Measurements from ENCODE around the gene ADAM8.

The ADAM8 gene

GRCh38 chr10:133231244-133231945, 45.3 kb downstream of the ADAM8 start:
- TF ChIP-seq GATA3 (IDR thresholded peaks at IDR 0.05; ENCODE audit: low read depth, low read length) (no peak), GATA2 (IDR thresholded peaks at IDR 0.05; ENCODE audit: low read depth, low read length) (no peak)

- TF ChIP-seq GATA3 (IDR thresholded peaks at IDR 0.05; ENCODE audit: low read depth, low read length) (no peak), GATA2 (IDR thresholded peaks at IDR 0.05; ENCODE audit: low read depth, low read length) (no peak)
Measured at GRCh38 chr10:133230387-133231195, 46.1 kb downstream of the ADAM8 start.

- TF ChIP-seq GATA3 (IDR thresholded peaks at IDR 0.05; ENCODE audit: low read depth, low read length), result no peak
- no peak for TF ChIP-seq GATA2 (IDR thresholded peaks at IDR 0.05; ENCODE audit: low read depth, low read length)
Measured at GRCh38 chr10:133230044-133230361, 46.7 kb downstream of the ADAM8 start, which contains the start of gene UTF1. Gene UTF1 (plus strand): TSS chr10:133230217. CDS start chr10:133230289, 72 bp downstream.

DNA sequence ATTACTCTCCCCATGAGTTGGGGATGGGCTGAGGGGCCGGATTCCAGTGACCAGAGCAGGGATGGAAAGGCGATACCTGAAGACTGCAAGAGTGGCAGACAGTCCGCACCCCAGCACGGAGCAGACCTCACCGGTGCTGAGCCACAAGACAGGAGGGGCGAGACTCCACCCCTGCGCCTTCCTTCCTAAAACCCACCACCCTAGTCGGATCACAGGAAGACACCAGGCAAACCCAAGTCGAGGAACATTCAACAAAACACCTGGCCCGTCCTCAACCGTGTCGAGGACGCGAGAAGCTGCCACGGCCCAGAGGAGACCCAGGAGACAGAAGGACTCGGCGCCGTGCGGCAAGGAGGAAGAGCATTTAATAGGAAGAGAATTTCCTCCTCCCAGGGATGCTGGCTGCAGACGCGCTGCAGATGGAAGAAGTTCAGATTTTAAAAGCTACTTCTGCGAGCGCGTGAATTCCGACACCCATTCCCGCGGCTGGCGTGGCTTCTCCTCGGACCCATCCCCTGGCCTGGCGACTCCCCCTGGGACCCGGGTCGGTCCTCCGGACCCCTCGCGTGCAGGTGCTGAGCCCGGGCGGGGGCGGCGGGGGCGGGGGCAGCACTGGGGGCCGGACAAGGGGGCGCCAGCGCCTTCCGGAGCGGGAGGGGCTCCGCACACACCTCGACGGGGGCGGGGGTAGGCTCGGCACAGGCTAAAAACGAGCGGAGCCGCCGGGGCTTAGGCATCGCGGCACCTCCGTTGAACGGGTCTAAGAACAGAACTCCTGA, 47.2 kb downstream of the ADAM8 start:
- no peak for TF ChIP-seq GATA3 (IDR thresholded peaks at IDR 0.05; ENCODE audit: low read depth, low read length)
- no peak for TF ChIP-seq GATA2 (IDR thresholded peaks at IDR 0.05; ENCODE audit: low read depth, low read length)

DNA sequence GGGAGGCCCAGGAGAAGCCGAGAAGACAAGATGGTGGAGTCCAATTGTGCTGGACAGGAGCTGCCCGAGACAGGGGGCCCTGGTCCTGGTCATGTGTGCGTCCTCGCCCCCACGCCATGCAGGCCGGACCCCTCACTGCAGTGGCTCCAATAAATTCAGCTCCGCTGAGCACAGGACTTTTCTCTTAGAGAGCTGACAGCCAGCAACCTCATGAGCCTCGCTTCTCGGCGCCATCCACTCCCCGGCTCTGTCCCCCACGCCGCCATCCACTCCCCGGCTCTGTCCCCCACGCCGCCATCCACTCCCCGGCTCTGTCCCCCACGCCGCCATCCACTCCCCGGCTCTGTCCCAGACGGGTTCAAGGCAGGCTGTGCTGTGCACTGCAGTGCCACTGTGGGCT, 49.4 kb downstream of the ADAM8 start:
- no peak for TF ChIP-seq GATA3 (IDR thresholded peaks at IDR 0.05; ENCODE audit: low read depth, low read length)
- no peak for TF ChIP-seq GATA2 (IDR thresholded peaks at IDR 0.05; ENCODE audit: low read depth, low read length)

GRCh38 chr10:133226251-133226808, 50.3 kb downstream of the ADAM8 start:
- TF ChIP-seq GATA3 (IDR thresholded peaks at IDR 0.05; ENCODE audit: low read depth, low read length), result no peak
- TF ChIP-seq GATA2 (IDR thresholded peaks at IDR 0.05; ENCODE audit: low read depth, low read length), result no peak

DNA sequence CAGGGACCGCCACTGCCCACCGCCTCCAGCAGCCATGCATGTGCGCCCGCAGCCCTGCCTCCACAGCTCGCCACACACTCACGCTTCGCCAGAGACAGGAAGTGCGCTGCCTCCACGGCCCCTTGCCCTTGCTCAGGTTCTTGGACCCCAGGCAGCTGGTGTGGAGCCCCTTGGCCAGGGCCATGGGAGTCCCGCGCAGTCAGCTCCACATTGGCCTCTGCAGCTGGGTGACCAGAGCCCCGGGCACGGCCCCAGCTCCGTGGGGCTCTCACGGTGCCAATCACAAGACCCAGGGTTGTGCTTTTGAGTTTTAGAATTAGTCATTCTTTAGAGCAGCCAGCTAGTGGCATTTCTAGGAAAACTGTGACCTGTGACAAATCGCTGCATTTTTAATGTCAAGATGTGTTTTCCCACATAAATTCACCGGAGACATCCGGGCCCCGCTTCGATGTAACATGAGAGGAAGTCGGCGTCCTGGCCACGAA, 50.9 kb downstream of the ADAM8 start:
- no peak for TF ChIP-seq GATA3 (IDR thresholded peaks at IDR 0.05; ENCODE audit: low read depth, low read length)
- no peak for TF ChIP-seq GATA2 (IDR thresholded peaks at IDR 0.05; ENCODE audit: low read depth, low read length)

DNA sequence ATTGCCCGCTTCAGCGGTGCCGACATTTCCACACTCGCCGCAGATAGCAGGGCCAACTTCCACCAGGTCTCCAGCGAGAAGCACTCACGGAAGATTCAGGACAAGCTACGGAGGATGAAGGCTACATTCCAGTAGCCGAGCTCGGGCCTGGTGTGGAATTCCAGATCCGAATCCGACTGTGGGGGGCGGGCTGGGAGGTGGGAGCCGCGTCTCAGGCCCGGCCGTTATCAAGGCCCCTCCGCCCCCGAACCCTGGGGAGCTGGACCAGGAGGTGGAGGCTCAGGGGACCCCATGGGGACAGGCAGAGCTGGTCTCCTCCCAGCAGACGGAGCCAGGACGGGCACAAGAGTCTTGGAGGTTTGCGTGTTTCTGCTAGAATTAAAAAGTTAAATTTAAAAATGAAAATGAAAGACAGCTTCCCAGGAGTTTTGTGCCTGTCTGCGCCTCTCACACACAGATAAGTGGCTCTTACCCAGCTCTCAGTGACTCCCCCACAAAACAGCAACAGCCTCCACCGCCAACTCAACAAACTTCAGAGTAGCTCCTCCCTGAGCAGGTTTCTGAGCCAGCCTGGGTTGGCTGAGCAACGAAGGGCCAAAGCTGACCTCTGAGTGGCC, 51.8 kb downstream of the ADAM8 start:
- TF ChIP-seq GATA3 (IDR thresholded peaks at IDR 0.05; ENCODE audit: low read depth, low read length) (no peak), GATA2 (IDR thresholded peaks at IDR 0.05; ENCODE audit: low read depth, low read length) (no peak)

DNA sequence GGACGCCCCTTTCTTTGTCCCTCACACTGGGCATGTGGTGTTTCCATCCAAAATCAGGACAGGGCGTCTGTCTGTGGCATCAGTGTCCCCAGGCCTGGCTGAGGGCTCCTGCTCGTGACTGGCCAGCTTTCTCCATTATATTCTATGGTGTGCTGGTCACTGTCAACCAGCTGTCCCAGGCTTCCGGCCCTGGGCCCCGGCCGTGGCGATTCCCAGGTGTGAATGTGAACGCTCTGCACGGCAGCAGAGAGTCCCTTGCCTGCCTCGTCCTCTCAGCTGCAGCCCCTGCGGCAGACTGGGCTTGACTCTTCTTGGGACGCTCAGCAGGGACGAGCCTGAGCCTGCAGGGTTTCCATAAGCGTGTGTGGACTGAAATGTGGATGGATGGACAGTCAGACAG, 52.6 kb downstream of the ADAM8 start:
- TF ChIP-seq GATA3 (IDR thresholded peaks at IDR 0.05; ENCODE audit: low read depth, low read length), result no peak
- TF ChIP-seq GATA2 (IDR thresholded peaks at IDR 0.05; ENCODE audit: low read depth, low read length), result no peak

GRCh38 chr10:133221331-133221730, 55.3 kb downstream of the ADAM8 start:
- TF ChIP-seq GATA2 (IDR thresholded peaks at IDR 0.05; ENCODE audit: low read depth, low read length) (no peak), GATA3 (IDR thresholded peaks at IDR 0.05; ENCODE audit: low read depth, low read length) (no peak)

DNA sequence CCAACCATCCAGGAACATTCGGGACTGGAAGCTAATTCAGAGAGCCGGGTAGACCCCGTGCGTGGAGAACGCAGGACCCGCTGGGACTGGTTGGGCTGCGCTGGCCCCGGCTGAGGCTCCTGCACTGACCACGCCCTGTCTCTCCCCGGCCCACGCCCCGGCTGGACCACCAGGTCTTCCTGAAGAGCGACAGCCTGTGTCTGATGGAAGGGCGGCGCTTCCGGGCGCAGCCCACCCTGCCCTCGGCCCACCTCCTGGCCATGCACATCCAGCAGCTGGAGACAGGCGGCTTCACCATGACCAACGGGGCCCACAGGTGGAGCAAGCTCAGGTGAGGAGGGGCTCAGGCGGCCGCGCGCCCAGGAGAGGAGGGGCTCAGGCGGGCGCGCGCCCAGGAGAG, 56.9 kb downstream of the ADAM8 start:
- TF ChIP-seq GATA3 (IDR thresholded peaks at IDR 0.05; ENCODE audit: low read depth, low read length), result no peak
- no peak for TF ChIP-seq GATA2 (IDR thresholded peaks at IDR 0.05; ENCODE audit: low read depth, low read length)

DNA sequence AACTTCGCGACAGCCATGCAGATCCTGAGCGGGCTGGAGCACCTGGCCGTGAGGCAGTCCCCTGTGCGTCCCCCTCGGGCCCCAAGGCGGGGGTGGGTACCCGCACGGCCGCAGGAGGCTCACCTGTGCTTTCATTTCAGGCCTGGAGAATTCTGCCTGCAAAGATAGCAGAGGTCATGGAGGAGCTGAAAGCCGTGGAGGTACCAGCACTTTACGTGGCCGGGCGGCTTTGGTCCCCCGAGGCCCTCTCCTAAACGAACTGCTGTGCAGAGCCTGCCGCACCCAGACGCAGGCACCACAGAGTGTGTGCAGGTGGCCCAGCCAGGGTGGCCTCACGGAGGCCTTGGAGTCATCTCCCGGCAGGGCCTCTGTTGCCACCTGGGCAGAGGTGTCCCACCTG, 57.8 kb downstream of the ADAM8 start:
- TF ChIP-seq GATA3 (IDR thresholded peaks at IDR 0.05; ENCODE audit: low read depth, low read length), result no peak
- no peak for TF ChIP-seq GATA2 (IDR thresholded peaks at IDR 0.05; ENCODE audit: low read depth, low read length)

DNA sequence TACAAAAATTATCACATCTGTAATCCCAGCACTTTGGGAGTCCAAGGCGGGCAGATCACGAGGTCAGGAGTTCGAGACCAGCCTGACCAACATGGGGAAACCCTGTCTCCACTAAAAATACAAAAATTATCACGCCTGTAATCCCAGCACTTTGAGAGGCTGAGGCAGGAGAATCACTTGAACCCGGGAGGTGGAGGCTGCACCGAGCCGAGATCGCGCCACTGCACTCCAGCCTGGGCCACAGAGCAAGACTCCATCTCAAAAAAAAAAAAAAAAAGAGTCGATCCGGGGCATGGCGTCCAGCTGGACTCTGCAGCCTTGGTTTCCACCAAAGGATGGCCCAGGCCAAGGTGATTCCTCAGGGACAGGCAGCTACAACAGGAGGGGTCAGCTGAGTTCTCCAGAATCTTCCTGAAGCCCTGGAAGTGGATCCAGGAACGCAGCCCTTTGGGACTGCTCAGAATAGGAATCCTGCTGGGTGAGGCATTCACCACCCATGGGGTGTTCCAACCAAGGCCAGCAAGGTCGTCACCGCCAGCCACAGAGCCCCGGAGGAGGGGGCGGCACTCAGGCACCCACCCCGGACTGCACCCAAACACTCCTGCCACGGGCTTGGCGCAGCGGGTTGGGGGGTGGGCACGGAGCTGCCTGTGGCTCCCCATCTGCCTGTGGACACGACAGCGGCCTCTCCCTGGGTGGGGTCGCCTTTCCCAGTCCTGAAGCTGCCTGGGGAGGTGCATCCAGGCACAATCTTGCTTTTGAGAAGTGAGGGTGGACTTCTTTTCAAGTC, 58.7 kb downstream of the ADAM8 start:
- TF ChIP-seq GATA2 (IDR thresholded peaks at IDR 0.05; ENCODE audit: low read depth, low read length) (no peak), GATA3 (IDR thresholded peaks at IDR 0.05; ENCODE audit: low read depth, low read length) (no peak)
